Activated CD8-positive, alpha-beta T cell treated with anti-CD3 and anti-CD28 coated beads for 36 hours (primary cell): ENCODE data around the gene SEMA3B. TPM values are rescaled to one million over a fixed set of nuclear protein-coding genes. Genes with fewer than 3 reads are reported as not detected.
"Not testable (repeated sequence)": the region's sequence is repeated elsewhere in the genome, so short reads cannot be mapped to it uniquely, and the experiment has no call there.

Experiments used
- ATAC-seq: fragments of 200-7000 bp; cut with Tn5 transposase; one replicate; pipeline ENCODE4 v1.10.0; 2021; ENCODE audit warnings: mild to moderate bottlenecking, moderate library complexity
- CTCF ChIA-PET: fragments of 350-600 bp; sonication (Branson Sonifier 250); formaldehyde crosslinking; loops from one replicate; lab custom pipeline; 2021; ENCODE audit warnings: antibody characterized with exemption; lab: Charles Lee
- POLR2A ChIA-PET: fragments of 350-600 bp; sonication (Branson Sonifier 250); formaldehyde crosslinking; loops from one replicate; lab custom pipeline; 2021; ENCODE audit warnings: antibody characterized with exemption; lab: Charles Lee
- DNase-seq: peaks from one replicate; pipeline ENCODE4 v3.0.0-alpha.2; 2020
- H3K27ac Mint-ChIP-seq: one replicate; pipeline ENCODE4 v1.8.0; 2021; ENCODE audit warnings: mild to moderate bottlenecking, mixed read lengths
- H3K27me3 Mint-ChIP-seq: one replicate; pipeline ENCODE4 v1.8.0; 2021; ENCODE audit warnings: mixed read lengths
- H3K36me3 Mint-ChIP-seq: one replicate; pipeline ENCODE4 v1.8.0; 2021; ENCODE audit warnings: low read depth, mixed read lengths
- H3K4me1 Mint-ChIP-seq: one replicate; pipeline ENCODE4 v1.8.0; 2021; ENCODE audit warnings: low read depth, mixed read lengths
- H3K4me3 Mint-ChIP-seq: one replicate; pipeline ENCODE4 v1.8.0; 2021; ENCODE audit warnings: mild to moderate bottlenecking, moderate library complexity, mixed read lengths
- H3K9me3 Mint-ChIP-seq: one replicate; pipeline ENCODE4 v1.8.0; 2021; ENCODE audit warnings: mixed read lengths
- CTCF ChIP-seq: fragments of 200-600 bp; IDR thresholded peaks from one replicate; pipeline ENCODE4 v1.8.0; 2022; ENCODE audit warnings: antibody characterized with exemption, mild to moderate bottlenecking
- intact Hi-C: fragments of 100-400 bp; cut with micrococcal nuclease; formaldehyde crosslinking; loops from one replicate; pipeline ENCODE4 v1.10.0; 2022
- total RNA-seq, 2 experiments: library from RNA; stranded (reverse); gene quantifications; one replicate each; pipeline ENCODE4 v1.2.3, GENCODE V29; 2021

Gene SEMA3B
- total RNA-seq, 2 experiments from 2014 or later, result 1.6 to 2.3 TPM

DNA sequence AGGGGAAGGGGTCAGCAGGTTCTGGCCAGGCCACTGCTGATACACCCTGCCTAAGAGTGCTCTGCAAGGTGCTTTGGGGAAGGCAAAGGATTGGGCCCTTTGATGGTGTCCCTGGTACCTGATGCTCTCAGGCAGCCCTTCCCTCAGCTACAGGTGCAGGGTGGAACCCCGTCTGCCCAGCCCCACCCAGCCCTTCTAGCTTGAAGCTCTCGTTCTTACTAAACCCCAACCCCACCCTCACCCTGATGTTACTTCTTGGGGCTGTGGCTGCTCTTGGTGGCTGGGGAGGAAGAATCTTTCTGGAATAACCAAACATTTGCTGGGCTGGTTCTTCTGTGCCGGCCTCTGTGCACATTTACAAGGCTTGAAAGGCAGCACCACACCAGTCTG, 26.6 kb upstream of the SEMA3B start:
- peak overlapping the region; percentile 57 for H3K4me3 Mint-ChIP-seq
- peak; percentile 51 for DNase-seq
- ChIA-PET CTCF (interaction anchor here (1.2 to 8.0 kb wide), 6 partner anchors 11 to 56 kb away, joined by 3 to 239 read pairs (median 5); partner anchors contain the start of genes GNAI2, HYAL3, IFRD2 and NAA80), POLR2A (interaction anchor here (0.9 to 3.8 kb wide), 3 partner anchors 7 to 47 kb away, joined by 3 to 14 read pairs (median 5); no protein-coding TSS in a partner anchor)
- H3K27ac Mint-ChIP-seq, result peak overlapping the region; percentile 95
- no peak for ATAC-seq
- intact Hi-C loops, result no loop called here
- no peaks in the 10 kb centered on the region for H3K9me3 Mint-ChIP-seq
- peaks cover 25% of the 10 kb centered on the region for H3K36me3 Mint-ChIP-seq
- no peak for TF ChIP-seq CTCF
- H3K27me3 Mint-ChIP-seq, result no peaks in the 10 kb centered on the region
- peaks cover 79% of the 10 kb centered on the region for H3K4me1 Mint-ChIP-seq

- ATAC-seq, result no peak
Measured at GRCh38 chr3:50242851-50243542, 25.9 kb upstream of the SEMA3B start.

GRCh38 chr3:50243543-50243895, 25.4 kb upstream of the SEMA3B start:
- POLR2A ChIA-PET, result interaction anchor here (0.6 to 3.8 kb wide), 10 partner anchors 9 to 94 kb away, joined by 3 to 14 read pairs (median 3); partner anchors contain the start of genes HYAL3, IFRD2 and NAA80
- ATAC-seq, result no peak
- H3K27me3 Mint-ChIP-seq, result no peaks in the 10 kb centered on the region
- intact Hi-C loops, result no loop called here
- no peak for DNase-seq
- no peaks in the 10 kb centered on the region for H3K9me3 Mint-ChIP-seq
- peak overlapping the region; percentile 95 for H3K27ac Mint-ChIP-seq
- peaks cover 82% of the 10 kb centered on the region for H3K4me1 Mint-ChIP-seq
- CTCF ChIA-PET, result interaction anchor here (0.9 to 8.0 kb wide), 9 partner anchors 12 to 55 kb away, joined by 3 to 239 read pairs (median 4); partner anchors contain the start of genes GNAI2, GNAT1, HYAL3 and NAA80
- H3K36me3 Mint-ChIP-seq, result peaks cover 21% of the 10 kb centered on the region
- TF ChIP-seq CTCF, result no peak
- H3K4me3 Mint-ChIP-seq, result no peak overlapping the region

More at GRCh38 chr3:50242851-50243542, 25.9 kb upstream of the SEMA3B start:
- ChIA-PET CTCF (interaction anchor here (0.6 to 8.0 kb wide), 9 partner anchors 11 to 56 kb away, joined by 3 to 239 read pairs (median 4); partner anchors contain the start of genes GNAI2, GNAT1, HYAL3 and IFRD2), POLR2A (interaction anchor here (0.9 to 3.8 kb wide), 7 partner anchors 9 to 94 kb away, joined by 3 to 14 read pairs (median 3); partner anchors contain the start of gene IFRD2)
- H3K4me3 Mint-ChIP-seq, result peak overlapping the region; percentile 57
- TF ChIP-seq CTCF, result peak; percentile 15
- no peaks in the 10 kb centered on the region for H3K9me3 Mint-ChIP-seq
- DNase-seq, result peak; percentile 68
- peaks cover 80% of the 10 kb centered on the region for H3K4me1 Mint-ChIP-seq
- intact Hi-C loops, result no loop called here
- H3K27ac Mint-ChIP-seq, result peak overlapping the region; percentile 95
- H3K27me3 Mint-ChIP-seq, result no peaks in the 10 kb centered on the region
- peaks cover 20% of the 10 kb centered on the region for H3K36me3 Mint-ChIP-seq

DNA sequence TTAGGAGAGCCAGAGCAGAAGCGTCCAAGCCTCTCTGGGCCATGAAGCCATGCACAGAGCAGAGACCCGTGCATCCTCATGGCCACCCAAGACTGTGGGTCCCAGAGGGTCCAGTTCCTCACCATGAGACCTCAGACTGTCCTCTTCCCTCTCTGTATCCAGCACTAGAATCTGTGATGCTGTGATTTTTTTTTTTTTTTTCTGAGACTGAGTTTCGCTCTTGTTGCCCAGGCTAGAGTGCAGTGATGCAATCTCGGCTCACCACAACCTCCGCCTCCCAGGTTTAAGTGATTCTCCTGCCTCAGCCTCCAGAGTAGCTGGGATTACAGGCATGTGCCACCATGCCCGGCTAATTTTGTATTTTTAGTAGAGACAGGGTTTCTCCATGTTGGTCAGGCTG, 24.1 kb upstream of the SEMA3B start:
- POLR2A ChIA-PET, result interaction anchor here (1.2 to 2.4 kb wide), 4 partner anchors 14 to 17 kb away, joined by 3 to 11 read pairs (median 4); no protein-coding TSS in a partner anchor
- H3K27me3 Mint-ChIP-seq, ATAC-seq, H3K9me3 Mint-ChIP-seq, intact Hi-C loops: not testable (repeated sequence)
- H3K4me3 Mint-ChIP-seq, result peak overlapping the region; percentile 70
- H3K27ac Mint-ChIP-seq, result peak overlapping the region; percentile 95
- DNase-seq, result peak; percentile 24
- H3K4me1 Mint-ChIP-seq, result peaks cover 75% of the 10 kb centered on the region
- CTCF ChIA-PET, result interaction anchor here (1.2 to 8.0 kb wide), 2 partner anchors 13 to 15 kb away, joined by 3 to 239 read pairs; partner anchors contain the start of gene GNAI2
- peaks cover 19% of the 10 kb centered on the region for H3K36me3 Mint-ChIP-seq

GRCh38 chr3:50245251-50245745, 23.6 kb upstream of the SEMA3B start:
- TF ChIP-seq CTCF, result no peak
- CTCF ChIA-PET, result interaction anchor here (1.2 to 8.0 kb wide), 2 partner anchors 14 to 15 kb away, joined by 3 to 239 read pairs; partner anchors contain the start of gene GNAI2
- peaks cover 73% of the 10 kb centered on the region for H3K4me1 Mint-ChIP-seq
- intact Hi-C loops, result no loop called here
- POLR2A ChIA-PET, result interaction anchor here (0.6 to 2.4 kb wide), 2 partner anchors 17 to 71 kb away, joined by 3 to 11 read pairs; no protein-coding TSS in a partner anchor
- H3K27ac Mint-ChIP-seq, result peak overlapping the region; percentile 95
- no peaks in the 10 kb centered on the region for H3K9me3 Mint-ChIP-seq
- DNase-seq (no peak), ATAC-seq (no peak)
- H3K4me3 Mint-ChIP-seq, result peak overlapping the region; percentile 70
- H3K27me3 Mint-ChIP-seq, result no peaks in the 10 kb centered on the region
- peaks cover 19% of the 10 kb centered on the region for H3K36me3 Mint-ChIP-seq
